Astrocyte (in vitro differentiated cells and primary cell): Measurements from ENCODE around the gene MPV17. TPM values are rescaled to one million over a fixed set of nuclear protein-coding genes. Genes with fewer than 3 reads are reported as not detected.
A peak's percentile ranks its signal among the peaks of the same experiment; 100 is the strongest.

Source experiments
- DNase-seq: peaks from one replicate; pipeline ENCODE4 v3.0.0-alpha.2; 2010; ENCODE audit warnings: low read depth
- FAIRE-seq: peaks from 2 replicates; lab custom pipeline; 2011; peaks lifted over from hg19 to GRCh38; lab: Jason Lieb, UNC
- H2AFZ ChIP-seq: 2 replicates; pipeline ENCODE4 v1.6.0; 2012; ENCODE audit warnings: low read depth, low read length, inconsistent platforms
- H3K27ac ChIP-seq: 2 replicates; pipeline ENCODE4 v1.5.1; 2011; ENCODE audit warnings: low read depth, low read length, inconsistent platforms
- H3K27me3 ChIP-seq: 2 replicates; pipeline ENCODE4 v1.6.0; 2011; ENCODE audit warnings: low read length, inconsistent platforms; ENCODE audit not compliant: insufficient read depth
- H3K36me3 ChIP-seq: 2 replicates; pipeline ENCODE4 v1.5.1; 2011; ENCODE audit warnings: low read length, inconsistent platforms; ENCODE audit not compliant: insufficient read depth
- H3K4me1 ChIP-seq: 2 replicates; pipeline ENCODE4 v1.5.1; 2011; ENCODE audit warnings: low read length, inconsistent platforms; ENCODE audit not compliant: insufficient read depth
- H3K4me2 ChIP-seq: 2 replicates; pipeline ENCODE4 v1.6.0; 2012; ENCODE audit warnings: low read length, inconsistent platforms
- H3K4me3 ChIP-seq: 2 replicates; pipeline ENCODE4 v1.5.1; 2011; ENCODE audit warnings: low read depth, mild to moderate bottlenecking, low read length, inconsistent platforms; ENCODE audit not compliant: insufficient read depth
- H3K79me2 ChIP-seq: 2 replicates; pipeline ENCODE4 v1.6.0; 2012; ENCODE audit warnings: mild to moderate bottlenecking, low read length, inconsistent platforms; ENCODE audit not compliant: insufficient read depth
- H3K9ac ChIP-seq: 2 replicates; pipeline ENCODE4 v1.6.0; 2012; ENCODE audit warnings: mild to moderate bottlenecking, low read length, inconsistent platforms
- H3K9me3 ChIP-seq: 2 replicates; pipeline ENCODE4 v1.5.1; 2012; ENCODE audit warnings: low read depth, mild to moderate bottlenecking, low read length, inconsistent platforms; ENCODE audit not compliant: insufficient read depth
- H4K20me1 ChIP-seq: 2 replicates; pipeline ENCODE4 v1.6.0; 2012; ENCODE audit warnings: low read length, inconsistent platforms; ENCODE audit not compliant: insufficient read depth
- H3K27ac Mint-ChIP-seq: one replicate; pipeline ENCODE4 v1.8.0; 2021; ENCODE audit warnings: mild to moderate bottlenecking, mixed read lengths; ENCODE audit not compliant: unreplicated experiment
- H3K27me3 Mint-ChIP-seq: one replicate; pipeline ENCODE4 v1.8.0; 2021; ENCODE audit warnings: low read depth, mixed read lengths; ENCODE audit not compliant: unreplicated experiment
- H3K36me3 Mint-ChIP-seq: one replicate; pipeline ENCODE4 v1.8.0; 2021; ENCODE audit warnings: low read depth, mixed read lengths; ENCODE audit not compliant: unreplicated experiment
- H3K4me1 Mint-ChIP-seq: one replicate; pipeline ENCODE4 v1.8.0; 2021; ENCODE audit warnings: low read depth, mixed read lengths; ENCODE audit not compliant: unreplicated experiment
- H3K4me3 Mint-ChIP-seq: one replicate; pipeline ENCODE4 v1.8.0; 2021; ENCODE audit warnings: mild to moderate bottlenecking, moderate library complexity, mixed read lengths; ENCODE audit not compliant: unreplicated experiment
- H3K9me3 Mint-ChIP-seq: one replicate; pipeline ENCODE4 v1.8.0; 2021; ENCODE audit warnings: mild to moderate bottlenecking, mixed read lengths; ENCODE audit not compliant: unreplicated experiment
- EZH2 ChIP-seq: IDR thresholded peaks from 2 replicates; pipeline ENCODE4 v1.6.1; 2012; ENCODE audit warnings: mild to moderate bottlenecking, low read length, inconsistent platforms; ENCODE audit not compliant: insufficient read depth
- total RNA-seq: library from RNA; stranded (reverse); gene quantifications from 2 replicates; pipeline ENCODE4 v1.2.1, GENCODE V29; 2021
- TF ChIP-seq, protein P1 (sequence below): IDR thresholded peaks from 2 replicates; pipeline ENCODE4 v1.5.1; 2011; ENCODE audit warnings: low read depth, mild to moderate bottlenecking, inconsistent platforms, low read length, moderate library complexity; ENCODE audit not compliant: insufficient read depth

Gene MPV17
- total RNA-seq, 1 donor from 2014 or later, result 54.0 TPM

DNA sequence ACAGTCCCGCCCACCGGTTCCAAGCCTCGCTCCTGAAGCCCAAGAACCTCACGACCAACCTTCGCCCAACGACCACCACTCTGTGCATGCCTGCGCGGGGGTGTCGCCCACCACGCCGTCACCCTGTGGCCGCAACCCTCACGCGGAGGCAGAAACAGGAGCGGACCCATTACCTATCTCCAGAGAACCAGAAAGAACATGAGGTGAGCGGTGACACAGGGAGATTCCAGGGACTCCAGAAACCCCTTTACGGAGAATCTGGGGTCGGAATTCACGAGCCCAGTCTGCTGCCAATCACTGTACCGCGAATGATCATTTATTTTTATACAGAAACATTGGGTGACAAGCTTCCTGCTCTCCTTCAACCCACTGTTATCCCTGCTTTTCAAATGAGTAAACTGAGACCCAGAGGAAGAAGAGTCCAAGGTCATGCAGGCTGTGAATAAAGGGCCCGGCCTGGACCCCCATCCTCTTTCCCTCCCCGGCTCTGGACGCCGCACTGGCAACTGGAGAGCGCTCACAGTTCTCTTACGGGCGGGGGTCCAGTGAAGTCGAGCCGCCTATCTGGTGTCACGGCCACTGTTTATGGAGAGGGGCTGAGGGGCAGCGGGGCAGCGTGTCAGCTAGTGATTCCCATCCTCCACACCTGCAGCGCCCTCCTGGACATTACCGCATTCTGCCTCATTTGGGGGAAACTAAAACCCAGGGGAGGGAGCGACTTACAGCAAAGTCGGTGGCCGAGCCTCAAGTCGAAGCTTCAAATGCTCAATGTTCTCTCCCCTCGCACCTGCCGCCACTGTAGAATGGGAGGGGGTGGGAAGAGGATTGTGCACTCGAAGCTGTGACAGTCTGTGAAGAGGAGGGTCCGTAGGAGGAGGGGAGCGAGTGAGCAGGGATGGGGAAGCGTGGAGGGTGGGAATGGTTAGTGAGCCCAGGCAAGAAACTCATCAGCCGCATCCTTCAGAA lies 59.3 kb downstream of the MPV17 start:
- no peak overlapping the region for H3K27ac ChIP-seq
- H3K4me3 ChIP-seq, result peak overlapping the region; percentile 42
- no peak overlapping the region for H2AFZ ChIP-seq
- DNase-seq (no peak), FAIRE-seq (no peak)
- peak; percentile 99 for TF ChIP-seq EZH2
- TF ChIP-seq, protein P1, sequence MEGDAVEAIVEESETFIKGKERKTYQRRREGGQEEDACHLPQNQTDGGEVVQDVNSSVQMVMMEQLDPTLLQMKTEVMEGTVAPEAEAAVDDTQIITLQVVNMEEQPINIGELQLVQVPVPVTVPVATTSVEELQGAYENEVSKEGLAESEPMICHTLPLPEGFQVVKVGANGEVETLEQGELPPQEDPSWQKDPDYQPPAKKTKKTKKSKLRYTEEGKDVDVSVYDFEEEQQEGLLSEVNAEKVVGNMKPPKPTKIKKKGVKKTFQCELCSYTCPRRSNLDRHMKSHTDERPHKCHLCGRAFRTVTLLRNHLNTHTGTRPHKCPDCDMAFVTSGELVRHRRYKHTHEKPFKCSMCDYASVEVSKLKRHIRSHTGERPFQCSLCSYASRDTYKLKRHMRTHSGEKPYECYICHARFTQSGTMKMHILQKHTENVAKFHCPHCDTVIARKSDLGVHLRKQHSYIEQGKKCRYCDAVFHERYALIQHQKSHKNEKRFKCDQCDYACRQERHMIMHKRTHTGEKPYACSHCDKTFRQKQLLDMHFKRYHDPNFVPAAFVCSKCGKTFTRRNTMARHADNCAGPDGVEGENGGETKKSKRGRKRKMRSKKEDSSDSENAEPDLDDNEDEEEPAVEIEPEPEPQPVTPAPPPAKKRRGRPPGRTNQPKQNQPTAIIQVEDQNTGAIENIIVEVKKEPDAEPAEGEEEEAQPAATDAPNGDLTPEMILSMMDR, result no peak
- Mint-ChIP-seq H3K4me3 (peak overlapping the region; percentile 71), H3K4me1 (peaks cover 3% of the 10 kb centered on the region), H3K36me3 (no peaks in the 10 kb centered on the region), H3K9me3 (peaks cover 3% of the 10 kb centered on the region), H3K27ac (no peak overlapping the region), H3K27me3 (peaks cover 40% of the 10 kb centered on the region)
- H3K27me3 ChIP-seq, result peaks cover 73% of the 10 kb centered on the region
- no peaks in the 10 kb centered on the region for H3K36me3 ChIP-seq
- peaks cover 6% of the 10 kb centered on the region for H3K4me1 ChIP-seq
- H3K9ac ChIP-seq, result no peak overlapping the region
- peak overlapping the region; percentile 81 for H3K4me2 ChIP-seq
- H4K20me1 ChIP-seq, result peaks cover 14% of the 10 kb centered on the region
- H3K79me2 ChIP-seq, result no peaks in the 10 kb centered on the region
- H3K9me3 ChIP-seq, result peaks cover 2% of the 10 kb centered on the region

DNA sequence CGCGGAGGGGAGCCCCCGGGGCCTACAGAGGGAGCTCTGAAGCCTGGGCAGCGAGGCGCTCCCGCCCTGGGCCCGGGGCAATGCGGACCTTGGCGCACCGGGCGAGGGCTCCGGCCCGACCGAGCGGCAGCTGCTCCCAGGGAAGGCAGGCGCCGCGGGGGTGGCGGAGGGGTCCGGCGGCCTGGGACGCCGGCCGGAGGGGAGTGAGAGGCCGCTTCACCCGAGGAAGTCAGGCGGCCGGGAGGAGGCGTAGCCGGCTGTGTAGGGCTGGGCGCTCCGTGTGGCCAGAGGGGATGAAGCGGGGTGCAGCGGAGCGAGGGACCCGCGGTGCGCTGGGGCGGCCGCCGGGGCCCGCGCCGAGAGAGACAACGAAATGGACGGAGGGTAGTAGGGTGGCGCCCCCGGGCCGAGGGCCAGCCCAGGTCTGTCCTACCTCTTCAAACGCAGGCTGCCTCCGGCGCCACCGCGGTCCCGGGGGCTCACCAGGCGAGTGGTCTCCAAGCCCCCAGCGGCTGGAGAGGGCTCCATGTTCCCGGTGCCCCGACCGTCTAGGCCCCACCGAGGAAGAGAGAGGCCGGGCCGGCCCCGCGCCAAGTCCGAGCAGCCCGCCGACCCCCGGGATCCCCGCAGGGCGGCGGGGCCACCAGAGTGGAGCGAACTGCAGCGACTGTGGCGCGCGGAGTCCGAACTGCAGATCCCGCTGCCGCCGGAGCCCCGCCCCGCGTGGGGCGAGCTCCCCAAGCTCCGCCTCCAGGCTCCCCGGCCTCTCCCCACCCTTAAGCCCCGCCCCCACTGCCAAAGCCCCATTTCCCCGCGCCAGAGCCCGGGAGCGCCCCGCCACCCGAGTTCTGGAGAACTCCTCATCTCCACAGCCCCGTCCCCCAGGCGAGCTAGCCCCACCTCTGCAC lies 60.3 kb downstream of the MPV17 start, which contains the start of gene SLC30A3:
SLC30A3 (minus strand) TSS at position 669 of the 908 bp plus-strand sequence; CDS start at position 528, 141 bp downstream.
- H2AFZ ChIP-seq, result peak within 1 kb of the TSS; percentile 56
- H3K79me2 ChIP-seq, result no peaks in the 10 kb centered on the region
- peaks cover 66% of the 10 kb centered on the region for H3K27me3 ChIP-seq
- Mint-ChIP-seq H3K27ac (no peak within 1 kb of the TSS), H3K9me3 (peaks cover 3% of the 10 kb centered on the region), H3K36me3 (no peaks in the 10 kb centered on the region), H3K4me3 (peak within 1 kb of the TSS; percentile 71), H3K4me1 (peaks cover 3% of the 10 kb centered on the region), H3K27me3 (peaks cover 46% of the 10 kb centered on the region)
- H3K36me3 ChIP-seq, result no peaks in the 10 kb centered on the region
- peak within 1 kb of the TSS; percentile 79 for H3K4me2 ChIP-seq
- H3K27ac ChIP-seq, result no peak within 1 kb of the TSS
- H3K4me1 ChIP-seq, result peaks cover 6% of the 10 kb centered on the region
- peaks cover 2% of the 10 kb centered on the region for H3K9me3 ChIP-seq
- H3K9ac ChIP-seq, result no peak within 1 kb of the TSS
- H3K4me3 ChIP-seq, result peak within 1 kb of the TSS; percentile 42
- TF ChIP-seq, protein P1, result no peak
- peak; percentile 89 for TF ChIP-seq EZH2
- DNase-seq, result no peak
- H4K20me1 ChIP-seq, result peaks cover 14% of the 10 kb centered on the region
- FAIRE-seq, result no peak
